Measurements from ENCODE around the gene MYMK.

MYMK gene

GRCh38 chr9:133522073-133522910 lies 2.5 kb downstream of the MYMK start:
- DNase-seq: peak in 1 of 42 donors; percentile 1
- intact Hi-C loops (cut with DNase I): no loop called here

GRCh38 chr9:133521122-133522072 lies 3.4 kb downstream of the MYMK start:
- intact Hi-C loops (cut with DNase I): no loop called here
- DNase-seq: peak in 41 of 42 donors; percentile 27 to 86 (median 73)

- DNase-seq: no peak
- intact Hi-C loops (cut with DNase I): no loop called here
Measured at GRCh38 chr9:133520121-133520835, 4.5 kb downstream of the MYMK start.

GRCh38 chr9:133519693-133520092 lies 5.1 kb downstream of the MYMK start:
- DNase-seq: no peak
- intact Hi-C loops (cut with DNase I): no loop called here

GRCh38 chr9:133518706-133519449 lies 5.9 kb downstream of the MYMK start:
- no peak for DNase-seq
- intact Hi-C loops (cut with DNase I): no loop called here

- DNase-seq: no peak
- intact Hi-C loops (cut with DNase I): no loop called here
Measured at GRCh38 chr9:133518200-133518599, 6.6 kb downstream of the MYMK start.

GRCh38 chr9:133517711-133518110 lies 7.0 kb downstream of the MYMK start:
- intact Hi-C loops (cut with DNase I): no loop called here
- DNase-seq: no peak

GRCh38 chr9:133516961-133517350 lies 7.8 kb downstream of the MYMK start:
- intact Hi-C loops (cut with DNase I): no loop called here
- DNase-seq: no peak

GRCh38 chr9:133516256-133516960 lies 8.4 kb downstream of the MYMK start:
- DNase-seq: no peak
- intact Hi-C loops (cut with DNase I): no loop called here

GRCh38 chr9:133515615-133516255 lies 9.0 kb downstream of the MYMK start:
- no peak for DNase-seq
- intact Hi-C loops (cut with DNase I): no loop called here

GRCh38 chr9:133515240-133515610 lies 9.5 kb downstream of the MYMK start:
- intact Hi-C loops (cut with DNase I): no loop called here
- no peak for DNase-seq

GRCh38 chr9:133514460-133515239 lies 10.1 kb downstream of the MYMK start:
- DNase-seq: peak in 41 of 42 donors; percentile 42 to 88 (median 72)

GRCh38 chr9:133513214-133514100 lies 11.3 kb downstream of the MYMK start:
- intact Hi-C loops (cut with DNase I): no loop called here
- DNase-seq: peak in 8 of 42 donors; percentile 34 to 63 (median 46)

More at GRCh38 chr9:133514460-133515239, 10.1 kb downstream of the MYMK start:
- intact Hi-C loops (cut with DNase I): no loop called here

- intact Hi-C loops (cut with DNase I): no loop called here
- DNase-seq: no peak
Measured at GRCh38 chr9:133512253-133513213, 12.2 kb downstream of the MYMK start.

- intact Hi-C loops (cut with DNase I): no loop called here
- DNase-seq: no peak
Measured at GRCh38 chr9:133511607-133512006, 13.2 kb downstream of the MYMK start.

All from head of caudate nucleus (tissue), 42 donors.